Breast epithelium (tissue), 4 donors: Measurements from ENCODE around the gene TMEM255B. TPM values are rescaled to one million over a fixed set of nuclear protein-coding genes. Genes with fewer than 3 reads are reported as not detected.

ENCODE experiments used
- DNase-seq, 2 donors: peaks; one replicate each; pipeline ENCODE4 v3.0.0-alpha.2; 2019; ENCODE audit warnings: low spot score in 2 of 2
- H3K27ac ChIP-seq, 2 donors: fragments of 200-600 bp; sonication (generic) in 1 of 2; one replicate each; pipeline ENCODE4 v1.5.1; 2016 to 2019; ENCODE audit warnings: mild to moderate bottlenecking in 1 of 2
- H3K27me3 ChIP-seq, 2 donors: fragments of 200-600 bp; sonication (generic) in 1 of 2; one replicate each; pipeline versions ENCODE4 v1.5.1 to v1.6.0; 2017 to 2019; ENCODE audit warnings: control low read depth in 1 of 2, mild to moderate bottlenecking in 1 of 2
- H3K36me3 ChIP-seq: fragments of 200-600 bp; one replicate; pipeline ENCODE4 v1.5.1; 2019
- H3K4me1 ChIP-seq, 2 donors: fragments of 200-600 bp; sonication (generic); one replicate each; pipeline ENCODE4 v1.5.1; 2016 to 2019; ENCODE audit warnings: control low read depth in 1 of 2
- H3K4me3 ChIP-seq, 3 donors: fragments of 200-600 bp; sonication (generic); 1 replicate in 2 of 3; 2 replicates in 1 of 3; pipeline ENCODE4 v1.5.1; 2016 to 2019; ENCODE audit warnings: mild to moderate bottlenecking in 3 of 3, moderate library complexity in 2 of 3
- H3K9me3 ChIP-seq, 2 donors: fragments of 200-600 bp; sonication (generic) in 1 of 2; one replicate each; pipeline ENCODE4 v1.5.1; 2016 to 2019; ENCODE audit warnings: control low read depth in 1 of 2
- POLR2A ChIP-seq: fragments of 450-650 bp; IDR thresholded peaks from one replicate; pipeline ENCODE4 v1.6.1; 2016; ENCODE audit warnings: antibody characterized with exemption, mild to moderate bottlenecking, moderate library complexity
- POLR2AphosphoS5 ChIP-seq, 3 donors: sonication (generic); formaldehyde crosslinking; IDR thresholded peaks; one replicate each; pipeline ENCODE4 v1.6.1; 2017; ENCODE audit warnings: antibody characterized with exemption in 3 of 3
- intact Hi-C: fragments of 100-400 bp; cut with DNase I; formaldehyde crosslinking; loops from one replicate; pipeline ENCODE4 v1.15.1; 2023; ENCODE audit warnings: low total_unique reads
- total RNA-seq, 3 donors: library from RNA; depleted of rRNA; stranded (reverse); fragments of >200 nt; gene quantifications; one replicate each; pipeline ENCODE4 v1.1.0, GENCODE V29; 2016
- TF ChIP-seq, protein P1 (sequence below), 3 donors: fragments of 450-650 bp; IDR thresholded peaks; one replicate each; pipeline ENCODE4 v1.5.1; 2016 to 2017; ENCODE audit warnings: antibody characterized with exemption in 3 of 3, mild to moderate bottlenecking in 3 of 3, moderate library complexity in 3 of 3

Gene TMEM255B
- total RNA-seq, 3 donors from 2014 or later: 2.3 to 11.8 (median 5.2) TPM

DNA sequence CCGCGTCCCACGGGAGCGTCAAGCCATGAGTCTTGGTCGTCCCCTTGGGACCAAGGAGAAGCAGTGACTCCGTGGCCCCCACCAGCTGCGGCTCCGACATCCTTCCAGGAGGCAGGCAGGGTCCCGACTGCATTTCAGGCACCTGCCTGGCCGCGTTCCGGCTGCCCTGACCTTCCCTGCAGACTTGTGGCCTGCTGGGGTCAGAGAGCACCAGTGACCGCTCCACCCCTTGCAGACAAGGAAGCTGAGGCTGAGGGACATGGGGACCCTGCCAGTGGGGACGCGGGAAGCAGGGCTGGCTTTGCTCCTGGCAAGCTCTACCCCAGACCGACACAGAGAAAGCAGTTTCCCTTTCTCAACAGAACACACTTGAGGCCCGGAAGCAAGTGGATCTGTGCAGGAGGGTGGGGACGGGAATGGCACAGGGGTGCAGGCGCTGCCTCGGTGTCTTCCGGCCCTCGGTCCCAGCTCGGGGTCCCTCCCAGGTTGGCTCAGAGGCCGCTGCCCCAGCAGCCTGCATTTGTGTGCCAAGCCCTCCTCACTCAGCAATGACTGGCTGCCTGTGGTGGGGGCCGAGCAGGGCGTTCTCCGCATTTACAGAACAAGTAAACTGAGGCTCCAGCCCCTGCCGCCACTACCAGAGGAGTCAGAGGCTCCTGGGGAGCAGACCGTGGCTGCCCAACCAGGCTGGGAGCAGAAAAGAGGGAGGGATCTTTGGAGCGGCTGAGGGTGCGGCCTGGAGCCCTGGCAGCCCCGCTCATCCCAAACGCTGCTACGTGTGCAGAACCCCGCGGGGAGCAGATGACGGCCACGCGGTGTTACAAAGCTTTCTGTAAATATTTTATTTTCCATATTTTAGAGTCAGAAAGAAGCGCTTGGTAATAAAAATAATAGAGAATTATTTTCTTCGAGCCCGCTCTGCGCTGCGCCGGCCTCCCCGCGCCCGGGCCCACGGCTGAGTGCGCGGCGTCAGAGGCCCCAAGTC, 61.0 kb downstream of the TMEM255B start:
- DNase-seq: no peak
- TF ChIP-seq POLR2AphosphoS5 (IDR thresholded peaks at IDR 0.05) (no peak), POLR2A (no peak)
- TF ChIP-seq, protein P1, sequence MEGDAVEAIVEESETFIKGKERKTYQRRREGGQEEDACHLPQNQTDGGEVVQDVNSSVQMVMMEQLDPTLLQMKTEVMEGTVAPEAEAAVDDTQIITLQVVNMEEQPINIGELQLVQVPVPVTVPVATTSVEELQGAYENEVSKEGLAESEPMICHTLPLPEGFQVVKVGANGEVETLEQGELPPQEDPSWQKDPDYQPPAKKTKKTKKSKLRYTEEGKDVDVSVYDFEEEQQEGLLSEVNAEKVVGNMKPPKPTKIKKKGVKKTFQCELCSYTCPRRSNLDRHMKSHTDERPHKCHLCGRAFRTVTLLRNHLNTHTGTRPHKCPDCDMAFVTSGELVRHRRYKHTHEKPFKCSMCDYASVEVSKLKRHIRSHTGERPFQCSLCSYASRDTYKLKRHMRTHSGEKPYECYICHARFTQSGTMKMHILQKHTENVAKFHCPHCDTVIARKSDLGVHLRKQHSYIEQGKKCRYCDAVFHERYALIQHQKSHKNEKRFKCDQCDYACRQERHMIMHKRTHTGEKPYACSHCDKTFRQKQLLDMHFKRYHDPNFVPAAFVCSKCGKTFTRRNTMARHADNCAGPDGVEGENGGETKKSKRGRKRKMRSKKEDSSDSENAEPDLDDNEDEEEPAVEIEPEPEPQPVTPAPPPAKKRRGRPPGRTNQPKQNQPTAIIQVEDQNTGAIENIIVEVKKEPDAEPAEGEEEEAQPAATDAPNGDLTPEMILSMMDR (IDR thresholded peaks at IDR 0.05): no peak
- Histone ChIP-seq H3K36me3 (no peaks in the 10 kb centered on the region), H3K4me1 (peaks cover 15 to 36% of the 10 kb centered on the region in 2 donors), H3K9me3 (no peaks in the 10 kb centered on the region), H3K27me3 (no peaks in the 10 kb centered on the region), H3K27ac (peak overlapping the region; percentile 90 to 94), H3K4me3 (peak overlapping the region in 2 of 3 donors; percentile 26 to 61)
- intact Hi-C loops: loop anchor here (10.0 kb wide), 1 partner anchor 125 kb away; no protein-coding TSS in a partner anchor

DNA sequence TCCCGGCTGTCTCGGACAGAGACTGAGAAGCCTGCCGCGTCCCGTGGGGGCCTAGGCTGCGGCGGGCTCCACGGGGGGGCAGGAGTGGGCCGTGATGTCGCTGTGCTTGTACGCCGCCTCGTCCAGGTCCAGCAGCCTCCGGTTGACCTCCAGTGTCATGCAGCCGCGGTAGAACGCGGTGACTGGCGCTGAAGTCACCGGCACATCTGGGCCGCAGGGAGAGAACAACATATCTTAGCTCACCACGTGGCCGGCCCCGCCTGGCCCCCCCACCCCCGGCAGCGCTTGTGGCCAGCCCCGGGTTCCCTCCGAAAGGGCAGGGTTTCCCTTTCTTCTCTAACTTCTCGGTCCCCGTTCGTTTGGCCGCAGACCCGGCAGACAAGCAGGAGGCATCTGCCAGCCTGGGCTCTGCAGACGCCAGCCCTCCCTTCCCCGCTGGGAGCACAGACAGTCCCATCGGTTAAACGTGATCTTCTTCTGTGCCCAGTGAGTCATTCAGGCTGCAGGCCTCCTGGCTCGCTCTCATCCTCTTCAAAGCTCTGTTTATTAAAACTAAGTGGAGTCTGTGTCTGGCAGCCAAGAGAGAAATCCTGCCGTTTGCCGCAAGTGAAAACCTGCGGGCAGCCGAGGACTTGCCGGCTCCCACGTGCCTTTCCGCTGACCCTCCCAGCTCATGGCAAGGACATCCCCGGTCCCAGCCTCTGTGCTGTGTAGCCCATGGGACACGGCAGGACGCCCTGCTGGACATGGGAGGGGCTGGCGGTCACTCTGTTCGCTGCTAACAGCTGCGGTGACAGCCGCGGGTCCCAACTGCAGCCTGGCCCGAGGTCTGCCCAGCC, 62.0 kb downstream of the TMEM255B start:
- TF ChIP-seq POLR2AphosphoS5 (IDR thresholded peaks at IDR 0.05): peak in 2 of 3 donors; percentile 70 to 74
- TF ChIP-seq, protein P1 (IDR thresholded peaks at IDR 0.05): peak in 1 of 3 donors; percentile 10
- no peak for TF ChIP-seq POLR2A
- peak overlapping the region; percentile 26 to 61 (median 35) for H3K4me3 ChIP-seq
- intact Hi-C loops: no loop called here
- peaks cover 15 to 36% of the 10 kb centered on the region in 2 donors for H3K4me1 ChIP-seq
- H3K36me3 ChIP-seq: no peaks in the 10 kb centered on the region
- no peaks in the 10 kb centered on the region for H3K27me3 ChIP-seq
- peak; percentile 83 to 96 for DNase-seq
- H3K9me3 ChIP-seq: no peaks in the 10 kb centered on the region
- H3K27ac ChIP-seq: peak overlapping the region; percentile 90 to 94

DNA sequence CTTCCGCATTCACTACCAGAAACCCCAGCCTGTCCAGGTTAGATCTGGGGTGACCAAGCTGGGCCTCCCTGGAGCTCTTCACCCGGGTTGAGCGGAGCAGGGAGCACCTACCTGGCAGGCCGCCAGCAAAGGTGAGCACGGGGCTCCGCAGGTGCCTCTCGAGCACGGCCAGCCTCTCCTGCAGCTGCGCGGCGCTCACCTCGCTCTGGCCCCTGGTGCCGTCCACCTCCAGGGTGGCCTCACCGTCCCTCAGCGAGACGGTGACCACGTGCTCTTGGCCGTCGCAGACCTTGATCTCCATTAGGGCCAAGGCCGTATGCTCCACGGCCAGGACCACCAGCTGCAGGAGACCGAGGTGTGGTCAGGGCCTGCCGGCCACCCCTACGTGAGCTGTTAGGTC, 62.8 kb downstream of the TMEM255B start:
- intact Hi-C loops: no loop called here
- Histone ChIP-seq H3K27me3 (no peaks in the 10 kb centered on the region), H3K36me3 (no peaks in the 10 kb centered on the region), H3K27ac (peak overlapping the region; percentile 90 to 94), H3K4me1 (peaks cover 15 to 31% of the 10 kb centered on the region in 2 donors), H3K9me3 (no peaks in the 10 kb centered on the region), H3K4me3 (peak overlapping the region in 1 of 3 donors; percentile 61)
- TF ChIP-seq POLR2A: no peak
- TF ChIP-seq POLR2AphosphoS5 (IDR thresholded peaks at IDR 0.05): no peak
- TF ChIP-seq, protein P1 (IDR thresholded peaks at IDR 0.05): no peak
- no peak for DNase-seq

DNA sequence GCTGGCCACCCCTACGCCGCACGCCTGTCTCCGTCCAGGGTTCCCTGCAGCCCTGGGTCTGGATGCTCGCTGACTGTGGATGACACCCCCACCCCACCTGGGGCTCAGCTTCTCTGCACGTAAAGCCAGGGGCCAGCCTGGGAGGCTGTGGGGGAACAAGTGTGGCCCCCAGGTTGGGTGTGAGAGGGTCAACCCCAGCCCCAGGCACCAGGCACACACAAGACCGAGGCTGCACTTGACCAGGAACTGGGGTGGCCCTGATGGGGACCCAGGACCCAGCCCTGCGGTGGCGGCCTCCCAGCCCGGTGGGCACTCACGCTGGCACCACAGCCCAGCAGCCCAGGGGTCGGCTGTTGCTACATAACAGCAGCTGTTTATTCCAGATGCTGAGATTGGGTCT, 63.2 kb downstream of the TMEM255B start:
- no peaks in the 10 kb centered on the region for H3K9me3 ChIP-seq
- no peak for DNase-seq
- H3K4me3 ChIP-seq: no peak overlapping the region
- H3K36me3 ChIP-seq: no peaks in the 10 kb centered on the region
- intact Hi-C loops: no loop called here
- H3K4me1 ChIP-seq: peaks cover 15 to 26% of the 10 kb centered on the region in 2 donors
- H3K27me3 ChIP-seq: no peaks in the 10 kb centered on the region
- no peak for TF ChIP-seq POLR2A
- TF ChIP-seq, protein P1 (IDR thresholded peaks at IDR 0.05): no peak
- no peak for TF ChIP-seq POLR2AphosphoS5 (IDR thresholded peaks at IDR 0.05)
- H3K27ac ChIP-seq: peak overlapping the region in 1 of 2 donors; percentile 94
